ENCODE data around the gene UBTD1. TPM values are rescaled to one million over a fixed set of nuclear protein-coding genes. Genes with fewer than 3 reads are reported as not detected.

UBTD1 gene
- 36.3 TPM for polyA plus RNA-seq (2013, experiment 1 of 2)
- 27.4 TPM for polyA plus RNA-seq (2013, experiment 2 of 2)

GRCh38 chr10:97498841-97499560, at the start of gene UBTD1:
TSS of gene UBTD1 (plus strand) at chr10:97498924. CDS start at chr10:97499204, 280 bp downstream.
- Histone ChIP-seq H3K4me1 (ENCODE audit: control insufficient read depth, insufficient read depth, low read length, poor library complexity, severe bottlenecking) (peaks cover 26% of the 10 kb centered on the region), H3K4me3 (ENCODE audit: extremely low read depth, insufficient read depth, low read length, poor library complexity, severe bottlenecking) (peak within 1 kb of the TSS; percentile 94), H3K9me3 (ENCODE audit: control insufficient read depth, low read length) (no peaks in the 10 kb centered on the region), H3K36me3 (ENCODE audit: control insufficient read depth, insufficient read depth, low read length) (peaks cover 11% of the 10 kb centered on the region), H3K27ac (ENCODE audit: low read depth, low read length, severe bottlenecking) (peak within 1 kb of the TSS; percentile 92)
- 0% methylated on average over 37 to 50 of the region's 66 CpGs for WGBS, 2 experiments (ENCODE audit: insufficient coverage in 2 of 2)

GRCh38 chr10:97450828-97451227, 47.9 kb upstream of the UBTD1 start:
- peaks cover 11% of the 10 kb centered on the region for H3K4me1 ChIP-seq (ENCODE audit: control insufficient read depth, insufficient read depth, low read length, poor library complexity, severe bottlenecking)
- WGBS, 2 experiments (ENCODE audit: insufficient coverage in 2 of 2), result 88 to 100% methylated on average over 1 of the region's 2 CpGs
- no peaks in the 10 kb centered on the region for H3K9me3 ChIP-seq (ENCODE audit: control insufficient read depth, low read length)
- no peak overlapping the region for H3K4me3 ChIP-seq (ENCODE audit: extremely low read depth, insufficient read depth, low read length, poor library complexity, severe bottlenecking)
- peaks cover 66% of the 10 kb centered on the region for H3K36me3 ChIP-seq (ENCODE audit: control insufficient read depth, insufficient read depth, low read length)
- H3K27ac ChIP-seq (ENCODE audit: low read depth, low read length, severe bottlenecking), result no peak overlapping the region

- no peak overlapping the region for H3K4me3 ChIP-seq (ENCODE audit: extremely low read depth, insufficient read depth, low read length, poor library complexity, severe bottlenecking)
- no peaks in the 10 kb centered on the region for H3K9me3 ChIP-seq (ENCODE audit: control insufficient read depth, low read length)
- 93 to 95% methylated on average over 16 to 17 of the region's 17 CpGs for WGBS, 2 experiments (ENCODE audit: insufficient coverage in 2 of 2)
- H3K27ac ChIP-seq (ENCODE audit: low read depth, low read length, severe bottlenecking), result no peak overlapping the region
- H3K36me3 ChIP-seq (ENCODE audit: control insufficient read depth, insufficient read depth, low read length), result peaks cover 73% of the 10 kb centered on the region
- H3K4me1 ChIP-seq (ENCODE audit: control insufficient read depth, insufficient read depth, low read length, poor library complexity, severe bottlenecking), result peaks cover 11% of the 10 kb centered on the region
Observed at GRCh38 chr10:97451605-97452004, 47.1 kb upstream of the UBTD1 start.

GRCh38 chr10:97452352-97452751, 46.4 kb upstream of the UBTD1 start:
- Histone ChIP-seq H3K27ac (ENCODE audit: low read depth, low read length, severe bottlenecking) (no peak overlapping the region), H3K9me3 (ENCODE audit: control insufficient read depth, low read length) (no peaks in the 10 kb centered on the region), H3K4me3 (ENCODE audit: extremely low read depth, insufficient read depth, low read length, poor library complexity, severe bottlenecking) (no peak overlapping the region), H3K36me3 (ENCODE audit: control insufficient read depth, insufficient read depth, low read length) (peaks cover 78% of the 10 kb centered on the region), H3K4me1 (ENCODE audit: control insufficient read depth, insufficient read depth, low read length, poor library complexity, severe bottlenecking) (peaks cover 5% of the 10 kb centered on the region)
- 90 to 97% methylated on average over 4 to 5 of the region's 6 CpGs for WGBS, 2 experiments (ENCODE audit: insufficient coverage in 2 of 2)

GRCh38 chr10:97454330-97455036, 44.2 kb upstream of the UBTD1 start:
- peaks cover 90% of the 10 kb centered on the region for H3K36me3 ChIP-seq (ENCODE audit: control insufficient read depth, insufficient read depth, low read length)
- H3K27ac ChIP-seq (ENCODE audit: low read depth, low read length, severe bottlenecking), result no peak overlapping the region

GRCh38 chr10:97456034-97456685, 42.6 kb upstream of the UBTD1 start:
- Histone ChIP-seq H3K27ac (ENCODE audit: low read depth, low read length, severe bottlenecking) (no peak overlapping the region), H3K9me3 (ENCODE audit: control insufficient read depth, low read length) (no peaks in the 10 kb centered on the region), H3K4me3 (ENCODE audit: extremely low read depth, insufficient read depth, low read length, poor library complexity, severe bottlenecking) (no peak overlapping the region), H3K36me3 (ENCODE audit: control insufficient read depth, insufficient read depth, low read length) (peaks cover 98% of the 10 kb centered on the region), H3K4me1 (ENCODE audit: control insufficient read depth, insufficient read depth, low read length, poor library complexity, severe bottlenecking) (no peaks in the 10 kb centered on the region)
- 74 to 93% methylated on average over 3 to 5 of the region's 5 CpGs for WGBS, 2 experiments (ENCODE audit: insufficient coverage in 2 of 2)

More at GRCh38 chr10:97454330-97455036, 44.2 kb upstream of the UBTD1 start:
- WGBS, 2 experiments (ENCODE audit: insufficient coverage in 2 of 2), result 94% methylated on average over 2 of the region's 3 CpGs
- H3K4me1 ChIP-seq (ENCODE audit: control insufficient read depth, insufficient read depth, low read length, poor library complexity, severe bottlenecking), result no peaks in the 10 kb centered on the region
- H3K4me3 ChIP-seq (ENCODE audit: extremely low read depth, insufficient read depth, low read length, poor library complexity, severe bottlenecking), result no peak overlapping the region
- no peaks in the 10 kb centered on the region for H3K9me3 ChIP-seq (ENCODE audit: control insufficient read depth, low read length)

GRCh38 chr10:97456686-97457065, 42.0 kb upstream of the UBTD1 start:
- Histone ChIP-seq H3K4me3 (ENCODE audit: extremely low read depth, insufficient read depth, low read length, poor library complexity, severe bottlenecking) (no peak overlapping the region), H3K36me3 (ENCODE audit: control insufficient read depth, insufficient read depth, low read length) (peaks cover 99% of the 10 kb centered on the region), H3K9me3 (ENCODE audit: control insufficient read depth, low read length) (no peaks in the 10 kb centered on the region), H3K4me1 (ENCODE audit: control insufficient read depth, insufficient read depth, low read length, poor library complexity, severe bottlenecking) (no peaks in the 10 kb centered on the region), H3K27ac (ENCODE audit: low read depth, low read length, severe bottlenecking) (no peak overlapping the region)
- WGBS, 2 experiments (ENCODE audit: insufficient coverage in 2 of 2), result 83 to 100% methylated on average over 2 to 3 of the region's 3 CpGs

- Histone ChIP-seq H3K27ac (ENCODE audit: low read depth, low read length, severe bottlenecking) (no peak overlapping the region), H3K4me3 (ENCODE audit: extremely low read depth, insufficient read depth, low read length, poor library complexity, severe bottlenecking) (no peak overlapping the region), H3K36me3 (ENCODE audit: control insufficient read depth, insufficient read depth, low read length) (peaks cover 99% of the 10 kb centered on the region), H3K9me3 (ENCODE audit: control insufficient read depth, low read length) (no peaks in the 10 kb centered on the region), H3K4me1 (ENCODE audit: control insufficient read depth, insufficient read depth, low read length, poor library complexity, severe bottlenecking) (no peaks in the 10 kb centered on the region)
- whole genome bisulfite sequencing, 2 experiments (ENCODE audit: insufficient coverage in 2 of 2), result 95 to 99% methylated on average over 7 of the region's 7 CpGs
Observed at GRCh38 chr10:97459111-97459510, 39.6 kb upstream of the UBTD1 start.

- WGBS, 2 experiments (ENCODE audit: insufficient coverage in 2 of 2), result 78 to 80% methylated on average over 6 of the region's 7 CpGs
- Histone ChIP-seq H3K9me3 (ENCODE audit: control insufficient read depth, low read length) (no peaks in the 10 kb centered on the region), H3K4me1 (ENCODE audit: control insufficient read depth, insufficient read depth, low read length, poor library complexity, severe bottlenecking) (no peaks in the 10 kb centered on the region), H3K4me3 (ENCODE audit: extremely low read depth, insufficient read depth, low read length, poor library complexity, severe bottlenecking) (no peak overlapping the region), H3K27ac (ENCODE audit: low read depth, low read length, severe bottlenecking) (no peak overlapping the region), H3K36me3 (ENCODE audit: control insufficient read depth, insufficient read depth, low read length) (peaks cover 99% of the 10 kb centered on the region)
Observed at GRCh38 chr10:97459933-97460332, 38.8 kb upstream of the UBTD1 start.

- H3K4me3 ChIP-seq (ENCODE audit: extremely low read depth, insufficient read depth, low read length, poor library complexity, severe bottlenecking), result no peak overlapping the region
- H3K27ac ChIP-seq (ENCODE audit: low read depth, low read length, severe bottlenecking), result no peak overlapping the region
- WGBS, 2 experiments (ENCODE audit: insufficient coverage in 2 of 2), result 100% methylated on average over 2 of the region's 2 CpGs
- no peaks in the 10 kb centered on the region for H3K4me1 ChIP-seq (ENCODE audit: control insufficient read depth, insufficient read depth, low read length, poor library complexity, severe bottlenecking)
- peaks cover 96% of the 10 kb centered on the region for H3K36me3 ChIP-seq (ENCODE audit: control insufficient read depth, insufficient read depth, low read length)
- H3K9me3 ChIP-seq (ENCODE audit: control insufficient read depth, low read length), result no peaks in the 10 kb centered on the region
Observed at GRCh38 chr10:97462309-97462708, 36.4 kb upstream of the UBTD1 start.
